ENCODE measurements around the gene SREBF2.

SREBF2 gene

GRCh38 chr22:41908411-41909309, 75.8 kb downstream of the SREBF2 start:
- DNase-seq (ENCODE audit: low read depth in 2 of 2): no peak

- DNase-seq (ENCODE audit: low read depth in 2 of 2): no peak
Observed at GRCh38 chr22:41909310-41910049, 76.6 kb downstream of the SREBF2 start.

- DNase-seq (ENCODE audit: low read depth in 2 of 2): no peak
Observed at GRCh38 chr22:41910050-41911000, 77.4 kb downstream of the SREBF2 start.

GRCh38 chr22:41911001-41911611, 78.2 kb downstream of the SREBF2 start:
- DNase-seq (ENCODE audit: low read depth in 2 of 2): no peak

GRCh38 chr22:41912338-41913039, 79.6 kb downstream of the SREBF2 start:
- no peak for DNase-seq (ENCODE audit: low read depth in 2 of 2)

- DNase-seq (ENCODE audit: low read depth in 2 of 2): no peak
Observed at GRCh38 chr22:41913040-41913719, 80.3 kb downstream of the SREBF2 start.

- no peak for DNase-seq (ENCODE audit: low read depth in 2 of 2)
Observed at GRCh38 chr22:41913842-41914534, 81.1 kb downstream of the SREBF2 start.

GRCh38 chr22:41914611-41915034, 81.7 kb downstream of the SREBF2 start:
- no peak for DNase-seq (ENCODE audit: low read depth in 2 of 2)

- DNase-seq (ENCODE audit: low read depth in 2 of 2): peak; percentile 37 to 43
Observed at GRCh38 chr22:41915035-41915785, 82.3 kb downstream of the SREBF2 start, which contains the start of gene SHISA8. Gene SHISA8 (minus strand): TSS chr22:41915074. CDS start chr22:41914667, 407 bp downstream.

- no peak for DNase-seq (ENCODE audit: low read depth in 2 of 2)
Observed at GRCh38 chr22:41915786-41916493, 83.0 kb downstream of the SREBF2 start.

- no peak for DNase-seq (ENCODE audit: low read depth in 2 of 2)
Observed at GRCh38 chr22:41916745-41917358, 83.9 kb downstream of the SREBF2 start.

- no peak for DNase-seq (ENCODE audit: low read depth in 2 of 2)
Observed at GRCh38 chr22:41917375-41917902, 84.5 kb downstream of the SREBF2 start.

- DNase-seq (ENCODE audit: low read depth in 2 of 2): no peak
Observed at GRCh38 chr22:41917903-41918791, 85.2 kb downstream of the SREBF2 start.

- peak in 1 of 2 donors; percentile 27 for DNase-seq (ENCODE audit: low read depth in 2 of 2)
Observed at GRCh38 chr22:41919357-41920224, 86.7 kb downstream of the SREBF2 start.
